Eye (tissue), 1 donor: ENCODE measurements around the gene PCAT7.

ENCODE experiments used
- DNase-seq: peaks from one replicate; pipeline ENCODE4 v3.0.0-alpha.2; 2015

The PCAT7 gene

GRCh38 chr9:94606646-94607422 is 52.0 kb downstream of the PCAT7 start:
- DNase-seq, result no peak

- no peak for DNase-seq
These were observed 52.5 kb downstream of the PCAT7 start for GRCh38 chr9:94607423-94607691.

GRCh38 chr9:94610181-94610606 is 55.3 kb downstream of the PCAT7 start:
- peak; percentile 44 for DNase-seq

GRCh38 chr9:94611638-94612068 is 56.8 kb downstream of the PCAT7 start:
- DNase-seq, result no peak

GRCh38 chr9:94612071-94612470 is 57.2 kb downstream of the PCAT7 start:
- DNase-seq, result no peak

- DNase-seq, result no peak
These were observed 58.1 kb downstream of the PCAT7 start for GRCh38 chr9:94613003-94613402.

- DNase-seq, result no peak
These were observed 64.1 kb downstream of the PCAT7 start for GRCh38 chr9:94619026-94619425.
